ENCODE measurements around the gene PLCL1.

DNA sequence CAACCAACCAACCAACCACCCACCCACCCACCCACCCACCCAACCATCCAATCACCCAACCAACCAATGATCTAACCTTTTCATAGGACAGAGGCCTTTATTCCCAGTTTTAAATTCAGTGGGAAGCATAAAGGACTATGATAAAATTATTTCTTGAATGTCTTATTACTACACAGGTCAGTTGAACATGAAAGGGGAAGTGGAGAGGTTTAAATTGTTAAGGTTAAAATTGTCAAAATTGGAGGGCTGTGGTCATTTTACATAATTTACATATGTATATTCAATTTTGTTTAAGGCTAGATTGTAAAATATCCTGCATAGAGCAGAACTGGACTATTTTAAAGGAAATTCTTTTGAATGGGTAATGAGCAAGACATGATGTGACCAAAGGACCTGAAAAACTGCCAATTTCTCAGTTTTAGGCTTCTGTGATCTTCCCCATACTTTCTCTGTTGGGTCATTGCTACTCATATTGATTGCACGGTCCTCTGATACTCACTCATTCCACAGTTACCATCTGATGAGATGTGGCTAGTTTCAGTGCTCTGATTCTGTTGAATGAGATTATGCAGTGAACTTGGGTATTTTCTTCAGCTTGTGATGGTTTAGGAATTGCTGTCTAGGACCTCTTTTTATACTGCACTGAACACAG is 127.4 kb downstream of the PLCL1 start:
- TF ChIP-seq, protein P1, sequence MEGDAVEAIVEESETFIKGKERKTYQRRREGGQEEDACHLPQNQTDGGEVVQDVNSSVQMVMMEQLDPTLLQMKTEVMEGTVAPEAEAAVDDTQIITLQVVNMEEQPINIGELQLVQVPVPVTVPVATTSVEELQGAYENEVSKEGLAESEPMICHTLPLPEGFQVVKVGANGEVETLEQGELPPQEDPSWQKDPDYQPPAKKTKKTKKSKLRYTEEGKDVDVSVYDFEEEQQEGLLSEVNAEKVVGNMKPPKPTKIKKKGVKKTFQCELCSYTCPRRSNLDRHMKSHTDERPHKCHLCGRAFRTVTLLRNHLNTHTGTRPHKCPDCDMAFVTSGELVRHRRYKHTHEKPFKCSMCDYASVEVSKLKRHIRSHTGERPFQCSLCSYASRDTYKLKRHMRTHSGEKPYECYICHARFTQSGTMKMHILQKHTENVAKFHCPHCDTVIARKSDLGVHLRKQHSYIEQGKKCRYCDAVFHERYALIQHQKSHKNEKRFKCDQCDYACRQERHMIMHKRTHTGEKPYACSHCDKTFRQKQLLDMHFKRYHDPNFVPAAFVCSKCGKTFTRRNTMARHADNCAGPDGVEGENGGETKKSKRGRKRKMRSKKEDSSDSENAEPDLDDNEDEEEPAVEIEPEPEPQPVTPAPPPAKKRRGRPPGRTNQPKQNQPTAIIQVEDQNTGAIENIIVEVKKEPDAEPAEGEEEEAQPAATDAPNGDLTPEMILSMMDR (IDR thresholded peaks at IDR 0.05; ENCODE audit: extremely low read depth in 1 of 2, insufficient read depth in 1 of 2, low read depth in 1 of 2, low read length in 2 of 2) = no peak
- TF ChIP-seq POLR2AphosphoS5 (IDR thresholded peaks at IDR 0.05; ENCODE audit: insufficient read depth, low read depth, low read length) (no peak), GATA2 (IDR thresholded peaks at IDR 0.05; ENCODE audit: insufficient read depth, insufficient read length, low read depth, low read length) (no peak), EZH2 (IDR thresholded peaks at IDR 0.05; ENCODE audit: borderline replicate concordance, low read depth, low read length, severe bottlenecking) (no peak), POLR2A (IDR thresholded peaks at IDR 0.05; ENCODE audit: low read depth, low read length) (no peak), FOS (IDR thresholded peaks at IDR 0.05; ENCODE audit: borderline replicate concordance, insufficient read depth, low read length) (no peak), MYC (IDR thresholded peaks at IDR 0.05; ENCODE audit: low read depth, low read length) (no peak), JUN (IDR thresholded peaks at IDR 0.05; ENCODE audit: borderline replicate concordance, insufficient read depth, insufficient read length, low read depth) (no peak)
- TF ChIP-seq, protein P2, sequence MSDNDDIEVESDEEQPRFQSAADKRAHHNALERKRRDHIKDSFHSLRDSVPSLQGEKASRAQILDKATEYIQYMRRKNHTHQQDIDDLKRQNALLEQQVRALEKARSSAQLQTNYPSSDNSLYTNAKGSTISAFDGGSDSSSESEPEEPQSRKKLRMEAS (IDR thresholded peaks at IDR 0.05; ENCODE audit: insufficient read depth, insufficient read length) = no peak
